ENCODE results near the gene AHI1.

The AHI1 gene

DNA sequence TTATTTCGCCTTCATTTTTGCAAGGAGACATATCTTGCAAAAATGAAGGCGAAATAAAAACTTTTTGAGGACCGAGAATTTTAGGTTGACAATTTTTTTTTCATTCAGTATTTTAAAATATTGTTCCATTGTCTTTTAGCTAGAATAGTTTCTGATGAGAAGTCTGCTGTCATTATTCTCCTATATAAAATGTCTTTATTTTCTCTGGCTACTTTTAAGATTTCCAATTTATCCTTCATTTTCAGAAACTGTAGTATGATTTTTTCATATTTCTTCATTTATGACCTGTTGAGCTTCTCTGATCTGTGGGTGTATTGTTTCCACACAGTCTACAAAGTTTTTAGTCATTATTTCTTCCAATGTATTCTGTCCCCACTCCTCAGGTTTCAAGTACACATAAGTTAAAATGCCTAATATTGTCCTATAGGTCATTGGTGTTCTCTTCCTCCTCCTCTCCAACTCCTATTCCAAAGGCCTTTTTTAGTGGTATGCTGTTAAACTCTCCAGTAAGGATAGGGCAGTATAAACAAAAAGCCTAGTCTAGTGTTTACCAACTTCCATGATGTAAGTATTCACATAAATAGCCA lies 15.7 kb downstream of the AHI1 start:
- no peak overlapping the region for H2AFZ ChIP-seq (ENCODE audit: low read length)
- H3K14ac ChIP-seq (ENCODE audit: low read length): no peak overlapping the region
- peaks cover 18 to 68% of the 10 kb centered on the region in 2 donors for H3K9me3 ChIP-seq (replicated peaks in 1 of 2; ENCODE audit: control insufficient read depth in 2 of 2, insufficient read depth in 1 of 2, low read depth in 1 of 2, low read length in 2 of 2)
- no peak overlapping the region for H3K4me2 ChIP-seq (ENCODE audit: insufficient read depth, low read length, poor library complexity, severe bottlenecking)
- no peak overlapping the region for H4K8ac ChIP-seq (ENCODE audit: low read depth, low read length)
- no peak overlapping the region for H3K4me3 ChIP-seq (ENCODE audit: low read length in 2 of 2)
- no peak overlapping the region for H2BK12ac ChIP-seq (ENCODE audit: low read length)
- H2BK120ac ChIP-seq (ENCODE audit: low read depth, low read length): no peak overlapping the region
- H3K79me1 ChIP-seq (ENCODE audit: low read depth, low read length): no peaks in the 10 kb centered on the region
- no peaks in the 10 kb centered on the region for H3K4me1 ChIP-seq (ENCODE audit: control insufficient read depth in 2 of 2, insufficient read depth in 1 of 2, low read depth in 1 of 2, low read length in 2 of 2)
- no peak overlapping the region for H3K18ac ChIP-seq (ENCODE audit: low read length)
- no peak overlapping the region for H2BK5ac ChIP-seq (ENCODE audit: low read length)
- WGBS, 2 donors (ENCODE audit: extremely low coverage in 2 of 2, insufficient read length in 2 of 2, insufficient replicate concordance in 1 of 2): no CpG with 5 or more reads among the region's 3 CpGs
- no peak overlapping the region for H3K23ac ChIP-seq (ENCODE audit: low read depth, low read length, poor library complexity)
- no peak for DNase-seq (ENCODE audit: low spot score)
- no peak overlapping the region for H2BK15ac ChIP-seq (ENCODE audit: low read length)
- no peak overlapping the region for H2AK5ac ChIP-seq (ENCODE audit: low read depth, low read length)
- no peak overlapping the region for H4K91ac ChIP-seq (ENCODE audit: low read depth, low read length, poor library complexity)
- no peak overlapping the region for H3K27ac ChIP-seq (replicated peaks; ENCODE audit: low read length)
- H3K36me3 ChIP-seq (replicated peaks in 1 of 2; ENCODE audit: control insufficient read depth in 2 of 2, insufficient read depth in 2 of 2, low read length in 2 of 2): peaks cover 24 to 66% of the 10 kb centered on the region in 2 donors
- H3K9ac ChIP-seq (ENCODE audit: low read depth, low read length, poor library complexity): no peak overlapping the region
- H3K27me3 ChIP-seq (ENCODE audit: control insufficient read depth in 3 of 3, insufficient read depth in 3 of 3, low read depth in 1 of 3, low read length in 3 of 3): no peaks in the 10 kb centered on the region
- H3K4ac ChIP-seq (ENCODE audit: low read length): no peak overlapping the region

GRCh38 chr6:135479601-135480000 lies 17.9 kb downstream of the AHI1 start:
- Histone ChIP-seq H3K14ac (ENCODE audit: low read length) (no peak overlapping the region), H2BK5ac (ENCODE audit: low read length) (no peak overlapping the region), H3K4me1 (ENCODE audit: control insufficient read depth in 2 of 2, insufficient read depth in 1 of 2, low read depth in 1 of 2, low read length in 2 of 2) (no peaks in the 10 kb centered on the region), H3K9ac (ENCODE audit: low read depth, low read length, poor library complexity) (no peak overlapping the region), H3K4me3 (ENCODE audit: low read length in 2 of 2) (peak overlapping the region in 1 of 2 donors; percentile 45), H2AFZ (ENCODE audit: low read length) (no peak overlapping the region), H3K4ac (ENCODE audit: low read length) (no peak overlapping the region), H3K79me1 (ENCODE audit: low read depth, low read length) (no peaks in the 10 kb centered on the region), H3K4me2 (ENCODE audit: insufficient read depth, low read length, poor library complexity, severe bottlenecking) (no peak overlapping the region), H3K27me3 (ENCODE audit: control insufficient read depth in 3 of 3, insufficient read depth in 3 of 3, low read depth in 1 of 3, low read length in 3 of 3) (no peaks in the 10 kb centered on the region), H3K23ac (ENCODE audit: low read depth, low read length, poor library complexity) (no peak overlapping the region), H4K8ac (ENCODE audit: low read depth, low read length) (no peak overlapping the region), H2BK120ac (ENCODE audit: low read depth, low read length) (no peak overlapping the region), H3K36me3 (replicated peaks in 1 of 2; ENCODE audit: control insufficient read depth in 2 of 2, insufficient read depth in 2 of 2, low read length in 2 of 2) (peaks cover 24 to 60% of the 10 kb centered on the region in 2 donors), H2BK15ac (ENCODE audit: low read length) (no peak overlapping the region), H4K91ac (ENCODE audit: low read depth, low read length, poor library complexity) (no peak overlapping the region), H2AK5ac (ENCODE audit: low read depth, low read length) (no peak overlapping the region), H3K27ac (replicated peaks; ENCODE audit: low read length) (no peak overlapping the region), H3K9me3 (replicated peaks in 1 of 2; ENCODE audit: control insufficient read depth in 2 of 2, insufficient read depth in 1 of 2, low read depth in 1 of 2, low read length in 2 of 2) (peaks cover 18 to 63% of the 10 kb centered on the region in 2 donors), H3K18ac (ENCODE audit: low read length) (no peak overlapping the region), H2BK12ac (ENCODE audit: low read length) (no peak overlapping the region)
- no peak for DNase-seq (ENCODE audit: low spot score)
- WGBS, 2 donors (ENCODE audit: extremely low coverage in 2 of 2, insufficient read length in 2 of 2, insufficient replicate concordance in 1 of 2): no CpG with 5 or more reads among the region's 2 CpGs

GRCh38 chr6:135478626-135479025 lies 18.9 kb downstream of the AHI1 start:
- no peak overlapping the region for H4K91ac ChIP-seq (ENCODE audit: low read depth, low read length, poor library complexity)
- H3K4me1 ChIP-seq (ENCODE audit: control insufficient read depth in 2 of 2, insufficient read depth in 1 of 2, low read depth in 1 of 2, low read length in 2 of 2): no peaks in the 10 kb centered on the region
- H3K27ac ChIP-seq (replicated peaks; ENCODE audit: low read length): no peak overlapping the region
- no peak overlapping the region for H3K18ac ChIP-seq (ENCODE audit: low read length)
- DNase-seq (ENCODE audit: low spot score): no peak
- no peak overlapping the region for H2AFZ ChIP-seq (ENCODE audit: low read length)
- no peak overlapping the region for H4K8ac ChIP-seq (ENCODE audit: low read depth, low read length)
- no peak overlapping the region for H3K4ac ChIP-seq (ENCODE audit: low read length)
- H2BK15ac ChIP-seq (ENCODE audit: low read length): no peak overlapping the region
- no peak overlapping the region for H3K14ac ChIP-seq (ENCODE audit: low read length)
- no peak overlapping the region for H2BK120ac ChIP-seq (ENCODE audit: low read depth, low read length)
- no peak overlapping the region for H2BK12ac ChIP-seq (ENCODE audit: low read length)
- H3K36me3 ChIP-seq (replicated peaks in 1 of 2; ENCODE audit: control insufficient read depth in 2 of 2, insufficient read depth in 2 of 2, low read length in 2 of 2): peaks cover 24 to 53% of the 10 kb centered on the region in 2 donors
- H2BK5ac ChIP-seq (ENCODE audit: low read length): no peak overlapping the region
- peaks cover 18 to 53% of the 10 kb centered on the region in 2 donors for H3K9me3 ChIP-seq (replicated peaks in 1 of 2; ENCODE audit: control insufficient read depth in 2 of 2, insufficient read depth in 1 of 2, low read depth in 1 of 2, low read length in 2 of 2)
- no peaks in the 10 kb centered on the region for H3K79me1 ChIP-seq (ENCODE audit: low read depth, low read length)
- no peak overlapping the region for H2AK5ac ChIP-seq (ENCODE audit: low read depth, low read length)
- H3K9ac ChIP-seq (ENCODE audit: low read depth, low read length, poor library complexity): no peak overlapping the region
- H3K27me3 ChIP-seq (ENCODE audit: control insufficient read depth in 3 of 3, insufficient read depth in 3 of 3, low read depth in 1 of 3, low read length in 3 of 3): no peaks in the 10 kb centered on the region
- no peak overlapping the region for H3K4me2 ChIP-seq (ENCODE audit: insufficient read depth, low read length, poor library complexity, severe bottlenecking)
- no peak overlapping the region for H3K4me3 ChIP-seq (ENCODE audit: low read length in 2 of 2)
- H3K23ac ChIP-seq (ENCODE audit: low read depth, low read length, poor library complexity): no peak overlapping the region

DNA sequence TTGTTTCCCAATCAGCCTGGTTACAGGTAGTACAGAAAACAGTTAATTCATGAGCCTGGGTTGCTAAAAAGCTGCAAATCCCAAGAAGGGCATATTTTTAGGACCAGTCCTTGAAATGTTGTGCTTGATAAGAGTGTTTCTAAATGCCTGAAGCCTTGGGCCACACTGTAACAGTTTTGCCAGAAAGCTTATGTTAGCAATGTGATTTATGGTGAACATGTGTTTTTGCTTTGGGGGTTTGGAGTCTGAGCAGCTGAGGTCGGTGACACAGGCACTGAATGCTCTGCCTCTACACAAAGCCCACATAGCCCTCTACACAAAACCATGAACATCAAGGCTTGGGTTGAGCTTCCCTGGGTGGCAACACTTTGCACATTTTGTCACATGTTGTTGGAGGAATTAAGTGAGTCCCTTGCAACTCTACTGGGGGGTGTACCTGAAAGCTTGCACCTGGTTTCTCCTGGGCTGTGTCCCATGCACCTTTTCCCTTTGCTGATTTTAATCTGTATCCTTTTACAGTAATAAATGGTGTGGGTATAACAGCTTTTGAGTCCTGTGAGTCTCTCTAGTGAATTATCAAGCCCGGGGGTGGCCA lies 22.2 kb downstream of the AHI1 start:
- Histone ChIP-seq H3K4me2 (ENCODE audit: insufficient read depth, low read length, poor library complexity, severe bottlenecking) (no peak overlapping the region), H3K4me1 (ENCODE audit: control insufficient read depth in 2 of 2, insufficient read depth in 1 of 2, low read depth in 1 of 2, low read length in 2 of 2) (no peaks in the 10 kb centered on the region), H2AFZ (ENCODE audit: low read length) (no peak overlapping the region), H3K79me1 (ENCODE audit: low read depth, low read length) (no peaks in the 10 kb centered on the region), H3K9ac (ENCODE audit: low read depth, low read length, poor library complexity) (no peak overlapping the region), H2BK120ac (ENCODE audit: low read depth, low read length) (no peak overlapping the region), H3K36me3 (replicated peaks in 1 of 2; ENCODE audit: control insufficient read depth in 2 of 2, insufficient read depth in 2 of 2, low read length in 2 of 2) (peaks cover 20 to 52% of the 10 kb centered on the region in 2 donors), H3K18ac (ENCODE audit: low read length) (no peak overlapping the region), H3K14ac (ENCODE audit: low read length) (no peak overlapping the region), H2BK12ac (ENCODE audit: low read length) (no peak overlapping the region), H4K8ac (ENCODE audit: low read depth, low read length) (no peak overlapping the region), H4K91ac (ENCODE audit: low read depth, low read length, poor library complexity) (no peak overlapping the region), H2BK15ac (ENCODE audit: low read length) (no peak overlapping the region), H2BK5ac (ENCODE audit: low read length) (no peak overlapping the region), H3K27ac (replicated peaks; ENCODE audit: low read length) (no peak overlapping the region), H3K4ac (ENCODE audit: low read length) (no peak overlapping the region), H3K23ac (ENCODE audit: low read depth, low read length, poor library complexity) (no peak overlapping the region), H2AK5ac (ENCODE audit: low read depth, low read length) (no peak overlapping the region), H3K27me3 (ENCODE audit: control insufficient read depth in 3 of 3, insufficient read depth in 3 of 3, low read depth in 1 of 3, low read length in 3 of 3) (no peaks in the 10 kb centered on the region), H3K4me3 (ENCODE audit: low read length in 2 of 2) (no peak overlapping the region), H3K9me3 (replicated peaks in 1 of 2; ENCODE audit: control insufficient read depth in 2 of 2, insufficient read depth in 1 of 2, low read depth in 1 of 2, low read length in 2 of 2) (peaks cover 15 to 25% of the 10 kb centered on the region in 2 donors)
- WGBS, 2 donors (ENCODE audit: extremely low coverage in 2 of 2, insufficient read length in 2 of 2, insufficient replicate concordance in 1 of 2): no CpG with 5 or more reads among the region's 2 CpGs
- no peak for DNase-seq (ENCODE audit: low spot score)

Data from neuronal stem cell (in vitro differentiated cells).